NCI-H2081 (cell line): Measurements from ENCODE around the gene IGF2R.

ENCODE experiments used
- DNase-seq, 2 experiments: peaks; one replicate each; lab custom pipeline; 2025; lab: John Stamatoyannopoulos, UW

IGF2R gene

DNA sequence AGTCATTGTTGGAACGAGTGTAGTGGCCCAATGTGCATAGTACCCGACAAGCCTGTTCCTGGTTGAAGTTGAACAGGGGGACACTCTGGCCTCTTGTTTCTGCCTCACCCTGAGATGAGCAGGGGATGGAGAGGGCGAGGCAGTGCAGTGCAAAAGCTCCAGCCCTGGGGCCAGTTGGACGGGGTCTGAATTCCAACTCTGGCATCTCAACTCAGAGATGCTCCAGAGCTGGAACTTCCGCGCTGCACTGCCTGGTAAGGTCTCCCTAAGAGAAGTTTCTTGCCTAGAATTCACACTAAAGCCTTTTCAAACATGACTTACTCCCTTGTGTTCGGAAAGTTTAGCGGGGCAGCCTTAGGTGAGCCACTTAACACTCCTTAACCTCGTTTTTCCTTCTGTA lies 80.5 kb downstream of the IGF2R start:
- DNase-seq = no peak

DNA sequence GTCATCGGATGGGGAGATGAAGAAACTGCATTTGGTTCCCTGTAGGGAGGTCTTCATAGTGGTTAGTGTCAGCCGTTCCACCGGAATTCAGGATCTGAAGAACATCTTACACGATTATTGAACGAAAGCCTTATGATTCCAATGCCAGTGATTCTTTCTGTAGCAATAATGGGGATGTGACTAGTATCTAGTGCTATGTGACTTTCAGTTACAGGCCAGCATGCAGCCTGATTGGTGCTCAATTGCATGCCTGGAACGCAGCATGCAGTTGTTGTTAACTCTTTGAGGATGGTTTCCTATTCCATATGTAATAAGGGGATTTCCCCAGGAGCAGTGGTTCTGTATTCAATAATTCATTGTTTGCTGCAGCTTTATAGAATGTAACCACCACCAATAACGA lies 81.1 kb downstream of the IGF2R start:
- DNase-seq = no peak

DNA sequence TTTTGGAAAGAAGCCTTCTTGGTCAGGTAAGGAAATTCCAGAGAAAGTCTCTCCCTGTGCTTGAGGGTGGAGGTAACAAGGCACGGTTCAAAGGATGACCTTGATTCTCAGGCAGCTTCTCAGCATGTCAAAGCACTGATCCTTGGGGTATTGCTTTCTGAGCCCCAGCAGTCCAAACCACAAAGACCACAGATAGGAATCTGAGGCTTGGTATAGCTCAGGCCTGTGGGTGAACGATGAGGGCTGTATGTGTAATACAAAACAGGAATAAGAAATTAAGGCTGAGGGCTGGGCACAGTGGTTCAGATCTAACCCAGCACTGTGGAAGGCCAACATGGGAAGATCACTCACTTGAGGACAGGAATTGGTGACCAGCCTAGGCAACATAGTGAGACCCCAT lies 82.5 kb downstream of the IGF2R start:
- DNase-seq = no peak

DNA sequence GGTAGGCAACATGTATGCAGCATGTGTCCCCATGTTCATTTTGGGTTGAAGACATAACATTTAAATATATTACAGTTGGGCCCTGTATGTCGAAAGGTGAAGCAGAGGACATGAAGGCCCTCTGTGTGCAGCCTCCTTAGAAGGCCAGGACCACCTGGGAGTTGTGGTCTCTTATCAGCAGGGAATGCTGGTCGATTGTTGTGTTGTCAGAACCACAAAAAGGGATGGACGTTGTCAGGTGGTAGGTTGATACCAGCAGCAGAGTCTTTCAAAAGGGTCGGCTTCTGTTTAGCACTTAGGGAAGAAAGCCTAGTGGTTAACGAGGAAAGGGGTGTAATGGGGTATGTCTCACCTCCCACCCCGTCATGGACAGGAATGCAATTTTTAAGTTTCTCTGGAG lies 85.4 kb downstream of the IGF2R start:
- no peak for DNase-seq

DNA sequence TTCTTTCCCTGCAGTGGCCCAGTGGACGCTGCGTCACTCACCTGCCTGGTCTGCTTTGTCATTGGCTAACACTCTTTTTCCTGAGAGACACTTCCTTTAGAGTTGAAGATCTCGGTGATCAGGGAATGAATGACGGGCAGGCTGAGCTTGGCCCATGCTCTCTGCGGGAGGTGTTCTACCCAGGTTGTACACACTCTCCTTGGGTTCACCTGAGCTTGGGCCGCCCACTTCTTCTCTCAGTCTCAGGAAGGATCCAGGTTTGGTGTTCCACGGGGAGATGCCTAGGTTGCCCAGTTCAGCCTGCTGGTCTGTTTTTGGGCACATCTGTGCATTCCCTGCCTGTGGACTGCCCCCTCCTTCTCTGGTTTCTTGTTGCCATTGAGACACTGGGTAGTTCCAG lies 86.0 kb downstream of the IGF2R start:
- DNase-seq = no peak

DNA sequence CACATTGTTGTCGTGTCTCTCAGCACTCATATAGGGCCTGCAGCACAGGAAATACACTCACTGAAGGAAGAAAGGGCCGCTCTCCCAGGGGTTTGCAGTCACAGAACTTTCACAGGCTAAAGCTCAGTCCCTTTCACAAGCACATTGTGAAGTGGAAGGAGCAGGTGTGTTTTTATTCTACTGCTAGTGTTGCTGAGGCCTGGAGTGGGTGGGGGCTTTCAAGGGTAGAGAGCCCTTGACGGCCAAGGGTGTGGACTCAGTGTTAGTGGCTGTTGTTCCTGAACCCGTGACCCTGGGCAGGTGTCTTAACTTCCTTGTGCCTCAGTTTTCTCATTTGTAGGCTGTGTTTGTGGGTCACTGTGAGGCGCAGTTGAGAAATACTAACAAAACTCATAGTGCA lies 86.5 kb downstream of the IGF2R start:
- no peak for DNase-seq

DNA sequence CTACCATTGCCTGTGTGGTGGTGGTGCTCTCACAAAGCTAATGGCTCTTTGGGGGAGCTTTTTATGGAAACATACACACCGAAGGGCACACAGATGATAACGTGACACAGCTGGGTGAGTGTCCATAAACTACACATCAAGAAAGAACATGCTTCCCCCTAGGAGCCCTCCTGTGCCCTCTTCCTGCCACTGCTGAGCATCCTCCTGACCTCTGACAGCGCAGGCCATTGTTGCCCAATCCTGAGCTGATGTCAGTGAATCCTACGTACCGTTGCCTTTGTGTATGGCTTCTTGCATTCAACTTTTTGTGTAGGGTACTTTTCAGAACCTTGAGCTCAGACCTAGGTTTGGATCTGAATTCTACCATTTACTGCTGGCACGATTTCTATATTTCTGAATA lies 86.9 kb downstream of the IGF2R start:
- no peak for DNase-seq

DNA sequence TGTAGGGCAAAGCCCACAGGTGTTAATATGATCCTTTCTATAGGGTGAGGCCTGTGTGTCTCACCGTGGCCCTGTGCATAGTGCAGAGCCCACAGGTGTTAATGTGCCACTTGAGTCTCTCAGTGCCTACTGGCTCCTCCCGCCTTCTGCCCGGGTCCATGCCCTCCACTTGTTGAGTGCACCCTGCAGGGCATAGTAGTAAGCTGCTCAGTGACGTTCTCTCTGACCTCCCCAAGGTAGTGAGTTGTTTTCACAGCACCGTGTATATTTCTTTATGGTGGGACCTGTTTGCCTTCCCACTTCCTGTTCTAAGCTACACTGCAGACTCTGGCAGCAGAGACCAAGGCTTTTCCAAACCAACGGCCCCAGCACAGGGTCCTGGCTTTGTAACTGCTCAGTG lies 88.2 kb downstream of the IGF2R start:
- DNase-seq = no peak

DNA sequence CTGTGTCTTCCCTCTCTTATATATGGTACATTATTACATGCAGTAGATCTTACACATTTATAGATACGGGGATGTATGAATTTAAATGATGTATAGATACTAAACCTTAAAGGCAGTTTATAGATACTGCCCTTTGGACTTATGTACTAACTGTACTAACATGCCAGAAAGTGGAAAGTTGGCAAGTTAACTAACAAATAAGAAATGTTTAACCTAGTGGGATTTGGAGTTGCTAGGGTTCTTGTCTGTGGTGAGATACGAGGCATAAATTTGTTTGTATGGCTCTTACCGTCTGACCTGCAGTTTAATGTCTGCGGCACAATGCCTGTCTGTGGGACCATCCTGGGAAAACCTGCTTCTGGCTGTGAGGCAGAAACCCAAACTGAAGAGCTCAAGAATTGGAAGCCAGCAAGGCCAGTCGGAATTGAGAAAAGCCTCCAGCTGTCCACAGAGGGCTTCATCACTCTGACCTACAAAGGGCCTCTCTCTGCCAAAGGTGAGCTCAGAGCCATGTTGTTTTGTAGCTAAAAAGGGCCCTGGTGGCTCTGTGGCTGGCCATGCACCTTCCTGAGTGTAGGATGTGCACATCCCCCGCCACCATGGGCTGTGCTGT lies 89.8 kb downstream of the IGF2R start:
- DNase-seq = no peak

DNA sequence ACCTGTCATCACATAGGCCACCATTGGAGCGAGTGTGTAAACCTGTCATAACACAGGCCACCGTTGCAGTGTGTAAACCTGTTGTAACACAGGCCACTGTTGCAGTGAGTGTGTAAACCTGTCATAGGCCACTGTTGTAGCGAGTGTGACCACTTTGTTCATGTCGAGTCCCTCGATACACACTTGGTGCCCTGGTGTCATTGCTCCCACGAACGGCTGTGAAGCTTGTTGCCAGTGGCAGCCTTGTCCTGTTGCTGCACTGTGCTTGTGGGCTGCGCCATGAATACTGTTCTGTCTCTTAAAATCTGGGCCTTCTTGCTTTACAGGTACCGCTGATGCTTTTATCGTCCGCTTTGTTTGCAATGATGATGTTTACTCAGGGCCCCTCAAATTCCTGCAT lies 91.3 kb downstream of the IGF2R start:
- DNase-seq = no peak

DNA sequence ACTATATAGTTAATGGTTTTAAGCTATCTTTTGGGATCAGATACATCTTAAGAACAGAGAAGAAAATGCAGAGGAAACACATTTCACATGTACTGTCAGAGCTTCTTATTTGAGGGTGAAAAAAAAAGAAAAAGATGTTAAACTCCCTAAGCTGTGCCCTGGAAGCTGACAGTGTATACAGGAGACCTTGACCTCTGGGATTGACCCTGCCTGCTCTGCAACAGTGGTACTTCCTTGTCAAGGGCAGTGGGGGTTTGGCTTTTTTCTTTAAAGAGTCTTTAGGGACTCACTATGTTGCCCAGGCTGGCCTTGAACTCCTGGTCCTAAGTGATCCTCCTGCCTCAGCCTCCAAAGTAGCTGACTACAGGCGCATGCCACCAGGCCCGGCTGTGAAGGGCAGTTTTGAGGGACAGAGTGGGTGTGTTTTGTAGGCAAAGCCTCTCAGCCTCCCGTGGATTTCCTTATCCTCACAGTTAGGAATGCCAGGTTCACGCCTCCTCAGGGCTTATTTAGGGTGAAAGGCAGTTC lies 92.1 kb downstream of the IGF2R start:
- DNase-seq = no peak

DNA sequence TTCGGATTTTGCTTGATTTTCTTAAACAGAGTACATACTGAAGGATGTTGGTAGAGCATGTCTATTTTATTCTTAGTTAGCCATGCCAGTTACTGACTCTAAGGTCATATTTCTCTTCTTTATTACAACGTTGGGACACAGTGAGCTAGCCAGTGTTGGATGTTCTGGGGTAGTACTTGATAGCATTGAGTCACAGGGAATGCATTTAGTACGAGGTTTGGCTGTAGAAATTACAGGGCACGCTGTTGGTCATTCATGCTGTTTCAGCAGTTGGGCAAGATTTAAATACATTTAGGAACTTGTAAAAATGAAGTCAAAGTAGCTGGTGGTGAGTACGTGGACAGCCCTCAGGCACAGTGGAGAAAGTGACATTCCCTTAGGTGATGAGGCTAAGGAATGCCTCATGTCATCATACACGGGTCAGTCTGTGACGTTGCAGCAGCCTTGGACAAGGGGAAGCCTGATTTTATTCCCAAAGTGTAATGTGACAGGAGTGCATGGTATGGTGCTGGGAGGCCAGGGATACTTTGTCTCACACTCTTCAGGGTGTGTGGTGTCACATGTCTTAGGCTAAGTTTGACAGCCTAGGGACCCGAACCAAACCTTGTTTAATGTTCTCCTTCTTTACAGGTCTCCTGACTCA lies 95.0 kb downstream of the IGF2R start:
- no peak for DNase-seq

DNA sequence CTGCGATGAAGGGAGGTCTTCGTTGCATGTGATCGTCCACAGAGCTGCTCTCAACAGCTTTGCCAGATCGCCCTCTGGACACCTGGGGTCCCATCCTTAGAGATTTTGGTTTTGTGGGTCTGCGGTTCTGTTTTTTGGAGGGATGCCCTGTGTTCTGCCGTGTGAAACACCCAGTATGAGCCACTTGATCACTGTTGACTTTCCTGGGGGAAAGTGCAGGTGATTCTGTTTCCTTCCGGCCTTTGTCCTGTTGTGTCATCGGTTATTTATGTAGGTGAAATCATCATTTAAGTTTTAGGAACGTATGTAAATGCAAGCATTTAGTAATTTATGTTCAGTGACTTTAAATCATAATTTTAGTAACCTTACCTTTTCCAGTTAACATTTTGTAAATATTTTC lies 96.3 kb downstream of the IGF2R start:
- no peak for DNase-seq

DNA sequence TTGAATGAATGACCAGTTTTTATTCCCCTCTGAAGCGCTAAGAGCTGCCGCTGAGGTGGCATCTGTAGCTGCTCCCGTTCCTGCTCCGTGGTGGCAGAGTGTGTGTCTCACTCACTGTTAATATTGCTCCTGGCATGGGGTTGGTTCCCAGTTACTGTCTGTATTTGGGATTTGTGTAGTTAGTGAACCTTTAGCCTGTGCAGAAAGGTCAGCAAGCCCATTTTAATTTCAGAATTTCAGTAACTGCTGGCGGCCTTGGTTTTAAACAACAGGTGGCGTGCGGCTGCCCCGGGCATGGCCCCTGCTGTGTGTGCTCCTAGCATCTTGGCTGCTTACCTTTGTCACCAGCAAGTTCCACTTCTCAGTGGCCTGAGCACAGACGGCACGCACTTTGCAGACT lies 98.7 kb downstream of the IGF2R start:
- DNase-seq = no peak

DNA sequence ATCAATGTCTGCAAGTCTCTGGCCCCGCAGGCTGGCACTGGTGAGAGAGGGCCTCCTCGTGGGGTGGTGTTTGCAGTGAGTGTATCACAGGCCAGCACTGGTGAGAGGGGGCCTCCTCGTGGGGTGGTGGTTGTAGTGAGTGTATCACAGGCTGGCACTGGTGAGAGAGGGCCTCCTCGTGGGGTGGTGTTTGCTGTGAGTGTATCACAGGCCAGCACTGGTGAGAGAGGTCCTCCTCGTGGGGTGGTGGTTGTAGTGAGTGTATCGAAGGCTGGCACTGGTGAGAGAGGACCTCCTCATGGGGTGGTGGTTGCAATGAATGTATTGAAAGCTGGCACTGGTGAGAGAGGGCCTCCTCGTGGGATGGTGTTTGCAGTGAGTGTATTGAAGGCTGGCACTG lies 99.5 kb downstream of the IGF2R start:
- no peak for DNase-seq

DNA sequence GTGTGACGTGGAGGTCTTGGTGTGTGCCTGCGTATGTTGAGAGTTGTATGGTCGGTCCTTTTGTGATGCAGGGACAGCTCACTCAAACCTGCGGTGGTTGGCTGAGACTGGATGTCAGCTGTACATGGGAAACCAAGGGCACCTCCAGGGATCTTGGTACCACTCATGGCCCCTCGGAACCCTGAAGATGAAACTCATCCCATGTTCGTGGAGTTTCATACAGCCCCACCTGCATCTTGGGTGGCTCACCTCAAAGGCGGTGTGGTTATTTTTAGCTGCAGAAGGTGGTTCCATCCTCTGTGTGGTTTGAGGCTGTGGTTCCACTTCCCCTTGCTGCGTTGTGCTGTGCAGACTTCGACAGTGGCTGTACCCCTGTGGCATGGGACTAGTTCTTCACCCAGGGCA lies 100.2 kb downstream of the IGF2R start:
- DNase-seq = no peak

DNA sequence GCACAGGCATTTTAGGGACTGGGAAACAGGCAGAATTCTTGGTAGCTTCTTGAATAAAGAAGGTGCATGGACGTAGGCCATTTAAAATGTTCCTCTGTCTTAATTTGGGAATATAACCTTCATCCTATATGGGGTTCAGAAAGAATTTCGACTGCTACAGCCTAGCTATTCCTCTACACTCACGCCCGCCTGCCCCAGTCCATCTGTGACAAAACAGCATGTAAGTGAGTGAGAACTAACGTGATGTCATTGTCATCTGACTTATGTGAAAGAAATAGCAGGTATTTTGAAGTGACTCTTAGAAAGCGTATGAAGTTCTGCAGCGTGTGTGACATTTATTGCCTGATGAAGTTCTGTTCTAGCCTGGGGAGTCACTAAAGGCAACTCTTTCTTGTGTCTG lies 100.6 kb downstream of the IGF2R start:
- DNase-seq = no peak

DNA sequence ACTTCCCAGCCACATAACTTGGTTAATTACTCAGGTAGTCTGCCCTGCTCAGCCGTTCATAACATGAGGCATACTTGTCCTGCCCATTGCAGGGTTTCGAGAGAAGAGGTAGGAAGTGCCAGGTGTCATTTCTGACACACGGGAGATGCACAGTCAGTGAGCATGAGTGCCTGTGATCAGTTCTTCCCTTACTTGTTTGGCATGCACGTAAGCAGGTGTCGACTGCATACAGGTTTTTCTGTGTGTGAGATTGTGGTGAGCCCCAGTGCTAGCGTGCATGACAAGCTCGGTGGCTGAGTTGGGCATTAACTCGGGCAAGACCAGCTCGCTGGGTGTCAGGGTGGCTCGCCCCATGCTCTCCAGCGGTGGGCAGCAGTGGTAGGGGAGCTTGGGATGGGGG lies 101.5 kb downstream of the IGF2R start:
- DNase-seq = no peak

DNA sequence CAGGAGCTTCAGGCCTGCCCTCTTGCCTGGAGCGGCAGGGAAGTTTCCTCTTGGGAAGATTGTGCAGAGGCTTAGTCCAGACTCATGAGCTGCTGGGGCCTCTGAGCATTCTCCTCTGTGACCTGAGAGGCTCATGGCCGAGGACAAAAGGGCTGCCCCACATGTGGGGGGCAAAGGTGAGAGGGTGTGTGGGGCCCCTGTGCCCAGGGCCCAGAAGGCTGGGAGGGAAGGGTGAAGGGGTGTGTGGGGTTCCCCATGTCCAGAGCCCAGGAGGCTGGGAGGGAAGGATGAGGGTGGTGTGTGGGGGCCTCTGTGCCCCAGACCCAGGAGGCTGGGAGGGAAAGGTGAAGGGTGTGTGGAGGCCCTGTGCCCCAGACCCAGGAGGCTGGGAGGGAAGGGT lies 101.9 kb downstream of the IGF2R start:
- no peak for DNase-seq

DNA sequence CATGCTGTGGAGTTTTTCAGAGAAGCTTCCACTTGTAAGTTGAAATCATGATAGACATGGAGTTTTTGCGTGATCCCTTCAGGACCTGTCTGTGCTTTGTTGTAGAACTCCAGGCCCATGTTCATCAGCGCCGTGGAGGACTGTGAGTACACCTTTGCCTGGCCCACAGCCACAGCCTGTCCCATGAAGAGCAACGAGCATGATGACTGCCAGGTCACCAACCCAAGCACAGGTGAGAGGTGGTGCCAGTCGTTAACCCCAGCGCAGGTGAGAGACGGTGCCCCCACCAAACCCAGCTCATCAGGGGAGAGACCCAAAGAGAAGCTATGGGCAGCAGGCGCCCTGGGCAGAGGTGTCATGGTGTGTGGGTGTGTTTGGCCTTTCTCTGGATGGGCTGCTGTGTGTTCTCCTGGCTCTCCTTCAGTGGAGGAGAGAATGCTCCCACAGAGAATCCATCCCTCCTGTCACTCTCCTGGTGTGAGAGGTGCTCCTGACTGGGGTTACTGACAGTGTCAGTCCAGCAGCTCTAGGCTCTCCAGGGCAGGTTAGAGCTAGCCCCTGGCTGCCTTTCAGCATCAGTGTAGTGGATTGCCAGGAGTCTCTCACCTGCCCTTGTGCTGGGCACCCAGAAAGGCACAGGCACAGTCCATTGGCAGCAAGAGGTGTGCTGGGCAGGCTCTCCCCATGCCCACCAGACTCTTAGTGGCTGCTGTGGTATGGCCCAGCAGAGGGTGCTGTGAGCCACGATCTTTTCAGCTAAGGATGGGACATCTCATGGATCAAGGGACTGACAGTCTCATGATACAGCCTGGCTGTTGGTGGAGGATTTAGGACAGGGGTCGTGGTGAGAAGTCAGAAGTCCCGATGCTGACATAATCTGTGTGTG lies 103.2 kb downstream of the IGF2R start:
- DNase-seq = no peak

DNA sequence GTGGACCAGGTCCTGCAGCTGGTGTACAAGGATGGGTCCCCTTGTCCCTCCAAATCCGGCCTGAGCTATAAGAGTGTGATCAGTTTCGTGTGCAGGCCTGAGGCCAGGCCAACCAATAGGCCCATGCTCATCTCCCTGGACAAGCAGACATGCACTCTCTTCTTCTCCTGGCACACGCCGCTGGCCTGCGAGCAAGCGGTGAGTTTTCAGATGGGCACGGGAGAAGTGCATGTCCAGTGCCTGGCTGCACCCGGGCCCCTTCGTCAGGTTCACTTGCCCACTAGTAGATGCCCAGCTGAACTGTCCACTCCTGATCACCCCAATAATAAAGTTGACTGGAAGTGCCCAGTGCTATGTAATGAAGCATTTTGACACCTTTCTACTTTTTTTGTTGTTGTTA lies 104.4 kb downstream of the IGF2R start:
- DNase-seq = no peak

DNA sequence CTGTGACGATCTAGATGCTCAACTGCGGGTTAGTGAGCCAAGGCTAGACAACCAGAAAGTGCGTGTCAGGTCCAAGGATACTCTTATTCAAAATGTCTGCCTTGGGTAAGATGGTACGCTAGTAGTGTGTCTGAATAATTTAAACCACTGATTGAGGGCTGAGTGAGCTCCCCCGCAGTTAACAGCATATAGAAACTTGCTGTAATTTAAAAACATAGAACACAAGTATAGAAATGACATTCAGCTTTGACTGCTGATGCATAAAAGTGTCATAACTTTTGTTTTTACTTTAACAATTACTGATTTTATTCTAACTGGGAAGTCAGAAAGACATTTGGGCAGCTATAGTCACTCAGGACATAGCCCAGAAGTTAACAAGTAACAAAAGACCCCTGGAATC lies 107.1 kb downstream of the IGF2R start:
- no peak for DNase-seq

DNA sequence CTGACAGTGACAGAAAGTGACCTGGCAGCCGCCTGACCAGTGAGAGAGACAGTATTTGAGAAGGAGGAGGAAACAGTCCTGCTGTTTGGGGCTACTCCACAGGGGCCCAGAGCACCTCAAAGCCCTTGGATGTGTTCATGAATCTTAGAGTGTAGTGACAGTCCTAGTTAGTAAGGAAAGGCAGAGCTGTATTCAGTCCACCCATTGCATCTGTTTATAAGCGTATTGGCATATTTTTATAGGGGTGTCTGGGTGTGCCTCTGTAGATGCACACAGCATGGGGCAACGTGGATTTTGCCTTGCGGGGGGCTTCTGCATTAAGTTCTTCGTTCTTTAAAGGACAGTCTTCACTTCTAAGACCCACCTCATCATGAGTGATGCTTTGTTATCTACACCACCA lies 108.1 kb downstream of the IGF2R start:
- DNase-seq = no peak
